KMS-11 (cell line): Measurements from ENCODE around the gene TULP4.

Experiments
- H2AFZ ChIP-seq: fragments of 200-600 bp; sonication (generic); 2 replicates; pipeline ENCODE4 v1.6.1; 2016; ENCODE audit warnings: antibody characterized with exemption, mixed run types, low read depth
- H3K27ac ChIP-seq: fragments of 200-600 bp; sonication (generic); 2 replicates; pipeline ENCODE4 v1.6.1; 2016; ENCODE audit warnings: mild to moderate bottlenecking, mixed run types
- H3K27me3 ChIP-seq: fragments of 200-600 bp; sonication (generic); 2 replicates; pipeline ENCODE4 v1.6.1; 2017; ENCODE audit warnings: mild to moderate bottlenecking, low read depth, mixed run types, moderate library complexity; ENCODE audit not compliant: insufficient read depth
- H3K36me3 ChIP-seq: fragments of 200-600 bp; sonication (generic); 2 replicates; pipeline ENCODE4 v1.6.1; 2017; ENCODE audit warnings: mild to moderate bottlenecking, mixed run types; ENCODE audit not compliant: insufficient read depth
- H3K4me1 ChIP-seq: fragments of 200-600 bp; sonication (generic); 2 replicates; pipeline ENCODE4 v1.6.1; 2016; ENCODE audit warnings: mild to moderate bottlenecking, low read depth, mixed run types; ENCODE audit not compliant: poor library complexity, severe bottlenecking
- H3K4me2 ChIP-seq: fragments of 200-600 bp; sonication (generic); 2 replicates; pipeline ENCODE4 v1.7.0; 2016; ENCODE audit warnings: mild to moderate bottlenecking, mixed run types
- H3K4me3 ChIP-seq: fragments of 200-600 bp; sonication (generic); IDR thresholded peaks from 2 replicates; pipeline ENCODE4 v1.6.1; 2017; ENCODE audit warnings: low read depth, low read length, mixed read lengths; ENCODE audit not compliant: insufficient read depth
- H3K79me2 ChIP-seq: fragments of 200-600 bp; sonication (generic); 2 replicates; pipeline ENCODE4 v1.6.1; 2016; ENCODE audit warnings: low read depth, mixed run types; ENCODE audit not compliant: insufficient read depth
- H3K9ac ChIP-seq: fragments of 200-600 bp; sonication (generic); 2 replicates; pipeline ENCODE4 v1.6.1; 2016; ENCODE audit warnings: mild to moderate bottlenecking, mixed run types
- H4K20me1 ChIP-seq: fragments of 200-600 bp; sonication (generic); 2 replicates; pipeline ENCODE4 v1.6.1; 2016; ENCODE audit warnings: mild to moderate bottlenecking, mixed run types; ENCODE audit not compliant: insufficient read depth
- CTCF ChIP-seq: fragments of 200-600 bp; sonication (generic); conservative IDR thresholded peaks from 2 replicates; pipeline ENCODE4 v1.6.1; 2017; ENCODE audit warnings: low read depth, mild to moderate bottlenecking, antibody characterized with exemption, low read length, moderate library complexity, mixed read lengths

Gene TULP4

GRCh38 chr6:158322400-158322723, 10.1 kb downstream of the TULP4 start:
- H3K27me3 ChIP-seq: no peaks in the 10 kb centered on the region
- no peak overlapping the region for H3K4me3 ChIP-seq
- H3K4me2 ChIP-seq: peak overlapping the region; percentile 13; the same call in 1 of the 2 replicates
- TF ChIP-seq CTCF: no peak
- peaks cover 29% of the 10 kb centered on the region for H3K79me2 ChIP-seq
- no peak overlapping the region for H3K9ac ChIP-seq
- H3K36me3 ChIP-seq: no peaks in the 10 kb centered on the region
- peak overlapping the region; percentile 51; the same call in 1 of the 2 replicates for H3K27ac ChIP-seq
- no peaks in the 10 kb centered on the region for H4K20me1 ChIP-seq
- H3K4me1 ChIP-seq: peaks cover 53% of the 10 kb centered on the region
- H2AFZ ChIP-seq: no peak overlapping the region

GRCh38 chr6:158322724-158323560, 10.7 kb downstream of the TULP4 start:
- no peaks in the 10 kb centered on the region for H3K36me3 ChIP-seq
- H4K20me1 ChIP-seq: no peaks in the 10 kb centered on the region
- peaks cover 29% of the 10 kb centered on the region for H3K79me2 ChIP-seq
- H3K27me3 ChIP-seq: no peaks in the 10 kb centered on the region
- no peak overlapping the region for H3K9ac ChIP-seq
- peak overlapping the region; percentile 13; the same call in 1 of the 2 replicates for H3K4me2 ChIP-seq
- H3K27ac ChIP-seq: peak overlapping the region; percentile 51
- peaks cover 59% of the 10 kb centered on the region for H3K4me1 ChIP-seq
- no peak overlapping the region for H2AFZ ChIP-seq
- no peak overlapping the region for H3K4me3 ChIP-seq
- TF ChIP-seq CTCF: no peak

GRCh38 chr6:158323561-158323958, 11.3 kb downstream of the TULP4 start:
- Histone ChIP-seq H3K4me2 (peak overlapping the region; percentile 13; the same call in 1 of the 2 replicates), H3K27ac (peak overlapping the region; percentile 51), H3K9ac (no peak overlapping the region), H3K4me3 (no peak overlapping the region), H2AFZ (no peak overlapping the region), H3K4me1 (peaks cover 65% of the 10 kb centered on the region), H3K36me3 (no peaks in the 10 kb centered on the region), H3K27me3 (no peaks in the 10 kb centered on the region), H3K79me2 (peaks cover 29% of the 10 kb centered on the region), H4K20me1 (no peaks in the 10 kb centered on the region)
- no peak for TF ChIP-seq CTCF

GRCh38 chr6:158324136-158324535, 11.9 kb downstream of the TULP4 start:
- H3K4me3 ChIP-seq: no peak overlapping the region
- H3K27ac ChIP-seq: no peak overlapping the region
- H2AFZ ChIP-seq: no peak overlapping the region
- H3K79me2 ChIP-seq: peaks cover 29% of the 10 kb centered on the region
- peaks cover 71% of the 10 kb centered on the region for H3K4me1 ChIP-seq
- H3K9ac ChIP-seq: no peak overlapping the region
- H4K20me1 ChIP-seq: no peaks in the 10 kb centered on the region
- no peaks in the 10 kb centered on the region for H3K27me3 ChIP-seq
- TF ChIP-seq CTCF: no peak
- H3K4me2 ChIP-seq: peak overlapping the region; percentile 13; the same call in 1 of the 2 replicates
- no peaks in the 10 kb centered on the region for H3K36me3 ChIP-seq
